Fibroblast of the aortic adventitia (primary cell): ENCODE data around the gene SLC23A1. TPM values are rescaled to one million over a fixed set of nuclear protein-coding genes. Genes with fewer than 3 reads are reported as not detected.

Experiments
- DNase-seq: peaks from one replicate; pipeline ENCODE4 v3.0.0-alpha.2; 2010; ENCODE audit warnings: low read depth
- H3K4me3 ChIP-seq: 2 replicates; pipeline ENCODE4 v1.5.1; 2011; ENCODE audit warnings: low read depth, mild to moderate bottlenecking, control low read depth, low read length, moderate library complexity
- CTCF ChIP-seq: IDR thresholded peaks from 2 replicates; pipeline ENCODE4 v1.5.1; 2011; ENCODE audit warnings: mild to moderate bottlenecking, low read length, control low read depth, inconsistent platforms; ENCODE audit not compliant: insufficient read depth
- total RNA-seq: library from RNA; depleted of rRNA; stranded (reverse); fragments of >200 nt; gene quantifications from 2 replicates; pipeline ENCODE4 v1.2.3, GENCODE V29; 2012; ENCODE audit warnings: low replicate concordance

Gene SLC23A1
- total RNA-seq, 1 donor, result not detected

- H3K4me3 ChIP-seq, result no peak overlapping the region
- TF ChIP-seq CTCF, result no peak
- DNase-seq, result no peak
These were observed 24.4 kb upstream of the SLC23A1 start for GRCh38 chr5:139407517-139407916.

DNA sequence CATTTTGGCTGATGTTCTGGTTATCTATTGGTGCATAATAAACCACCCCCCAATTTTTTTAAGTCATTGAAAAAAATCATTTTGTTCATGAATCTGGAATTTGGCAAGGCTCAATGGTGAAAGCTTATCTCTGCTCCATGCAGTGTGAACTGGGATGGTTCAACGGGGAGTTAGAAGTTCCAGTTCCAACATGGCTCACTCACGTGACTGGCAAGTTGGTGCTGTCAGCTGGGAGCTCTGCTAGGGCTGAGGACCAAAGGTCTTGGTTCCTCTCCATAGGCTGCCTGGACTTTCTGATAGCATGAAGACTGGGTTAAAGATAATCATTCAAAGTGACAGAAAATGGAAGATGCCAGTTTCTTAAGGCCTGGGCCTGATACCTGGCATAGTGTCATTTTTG, 23.9 kb upstream of the SLC23A1 start:
- no peak for TF ChIP-seq CTCF
- no peak overlapping the region for H3K4me3 ChIP-seq
- DNase-seq, result no peak

DNA sequence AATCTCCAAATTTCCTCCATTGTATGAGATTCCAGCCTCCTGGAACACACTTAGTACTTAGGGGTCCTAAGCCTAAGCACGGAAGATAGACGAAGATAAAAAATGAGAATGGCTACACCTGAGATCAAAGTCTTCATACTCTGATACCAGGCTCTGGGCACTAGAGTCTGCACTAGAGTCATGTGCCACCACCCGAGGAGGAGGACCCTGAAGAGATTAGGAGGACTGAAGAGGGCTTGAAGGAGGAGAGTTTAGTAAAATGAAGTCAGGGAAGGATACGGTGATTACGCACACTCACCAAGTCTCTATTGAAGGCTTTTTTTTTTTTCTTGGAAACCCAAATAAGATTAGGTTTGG, 21.4 kb upstream of the SLC23A1 start:
- DNase-seq, result no peak
- no peak for TF ChIP-seq CTCF
- no peak overlapping the region for H3K4me3 ChIP-seq

DNA sequence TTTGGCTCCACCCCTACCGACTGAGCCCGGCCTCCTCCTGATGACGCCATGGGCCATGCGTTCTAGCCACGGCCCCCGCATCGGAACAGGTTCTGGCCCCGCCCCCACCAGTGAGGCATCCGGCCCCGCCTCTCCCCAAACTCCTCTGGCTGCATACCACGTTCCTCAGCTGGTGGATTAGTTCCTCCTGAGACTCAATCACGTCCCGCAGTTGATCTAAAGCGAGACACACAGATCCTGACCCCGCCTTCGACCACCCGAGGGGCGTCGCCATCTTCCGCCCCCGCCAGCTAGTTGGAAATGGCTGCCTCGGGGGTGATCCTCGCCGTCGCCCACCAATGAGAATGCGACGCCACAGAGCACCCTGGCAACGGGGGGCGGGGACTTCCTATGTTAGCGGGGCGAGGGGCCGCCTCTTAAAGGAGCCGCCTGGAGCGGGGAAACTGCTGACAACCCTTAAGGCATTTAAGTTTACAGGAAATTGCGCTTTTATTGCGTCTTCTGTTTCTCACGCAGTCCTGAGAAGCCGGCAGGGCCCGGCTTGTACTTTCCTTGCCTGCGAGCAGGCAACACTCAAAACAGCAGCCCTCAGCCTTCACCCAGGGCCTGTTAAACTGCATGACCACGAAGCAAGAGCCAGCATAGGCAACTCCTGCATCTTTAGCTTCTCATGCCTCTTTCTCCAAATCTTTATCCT, 20.8 kb upstream of the SLC23A1 start, which contains the start of gene SPATA24:
Gene SPATA24, minus strand, starts transcription at position 303 of the 697 bp plus-strand sequence. Its CDS starts 29 bp downstream, at position 274.
- peak; percentile 96 for DNase-seq
- H3K4me3 ChIP-seq, result peak within 1 kb of the TSS; percentile 79
- no peak for TF ChIP-seq CTCF

DNA sequence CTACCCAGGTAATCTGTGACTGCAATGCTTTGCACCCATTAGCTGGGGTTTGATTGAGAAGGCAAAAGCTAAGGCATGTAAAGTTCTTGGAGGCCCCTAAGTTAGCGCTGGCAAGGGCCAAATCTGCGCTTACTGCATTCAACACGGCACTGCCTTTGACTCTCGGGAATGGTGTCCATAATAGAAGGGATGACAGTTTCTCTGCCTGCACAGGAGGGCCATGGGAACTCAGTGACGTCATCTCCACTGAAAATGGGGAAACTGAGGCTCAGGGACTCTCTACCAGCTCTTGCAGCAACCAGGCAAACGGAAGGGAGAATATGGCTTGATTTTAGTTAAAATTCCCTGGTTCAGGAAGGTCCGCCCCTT, 20.3 kb upstream of the SLC23A1 start:
- peak overlapping the region; percentile 79 for H3K4me3 ChIP-seq
- no peak for DNase-seq
- TF ChIP-seq CTCF, result no peak

DNA sequence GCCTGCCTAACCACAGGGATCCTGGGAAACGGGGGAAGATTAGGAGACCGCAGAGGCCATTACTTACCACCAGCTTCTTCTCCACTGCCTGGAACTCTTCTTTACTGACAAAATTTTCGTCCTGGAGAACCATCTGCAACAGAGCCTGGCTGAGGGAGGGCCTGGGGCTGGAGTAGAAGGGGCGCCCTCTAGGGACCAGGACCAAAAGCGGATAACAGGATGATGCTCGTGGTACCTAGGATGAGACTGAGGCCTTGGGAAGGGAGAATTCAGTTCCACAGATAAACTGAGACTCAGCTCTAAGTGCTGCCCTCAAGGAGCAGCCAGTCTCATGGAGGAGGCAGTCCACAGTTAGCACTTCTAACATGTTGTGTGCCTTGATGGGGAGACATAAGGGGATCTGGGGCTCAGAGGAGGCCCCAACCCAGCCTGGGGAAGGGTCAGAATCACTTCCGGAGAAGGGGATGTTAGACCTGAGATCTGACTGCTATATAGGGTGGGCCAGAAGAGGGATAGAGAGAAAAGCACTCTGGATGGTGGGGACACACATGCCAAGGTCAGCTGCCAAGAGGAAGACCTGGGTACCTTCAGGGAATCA, 19.6 kb upstream of the SLC23A1 start:
- H3K4me3 ChIP-seq, result no peak overlapping the region
- peak; percentile 24 for TF ChIP-seq CTCF
- DNase-seq, result no peak
